H1 (cell line): Measurements from ENCODE around the gene SRSF1. TPM values are rescaled to one million over a fixed set of nuclear protein-coding genes. Genes with fewer than 3 reads are reported as not detected.

Experiments used
- SIRT6 ChIP-seq: IDR thresholded peaks from one replicate; pipeline ENCODE4 v1.7.1; 2012; ENCODE audit warnings: low read length, inconsistent platforms
- polyA plus RNA-seq, 7 experiments: library from polyadenylated mRNA; depleted of rRNA in 3 of 7; stranded (reverse) in 5 of 7; unstranded in 2 of 7; fragments of >200 nt in 5 of 7; fragments of 200-250 nt in 2 of 7; gene quantifications; 1 replicate in 5 of 7; 2 replicates in 1 of 7; 4 replicates in 1 of 7; pipeline versions ENCODE4 v1.2.1 to v1.2.3, GENCODE V29; 2011 to 2013; ENCODE audit warnings: missing spikeins in 2 of 7, mixed read lengths in 2 of 7
- total RNA-seq: library from RNA; stranded (reverse); fragmentation: NEBNext Ultra II Directional; extraction: Animal tissue kit (Norgen Biotek cat#: 25700); gene quantifications from 2 replicates; pipeline ENCODE4 v1.2.1, GENCODE V29; 2021

Gene SRSF1
- total and polyA plus RNA-seq, 2 of the 8 experiments (the other 6 are each of a cell fraction or from before 2014, with no cell fraction given) = 149 to 429 TPM

DNA sequence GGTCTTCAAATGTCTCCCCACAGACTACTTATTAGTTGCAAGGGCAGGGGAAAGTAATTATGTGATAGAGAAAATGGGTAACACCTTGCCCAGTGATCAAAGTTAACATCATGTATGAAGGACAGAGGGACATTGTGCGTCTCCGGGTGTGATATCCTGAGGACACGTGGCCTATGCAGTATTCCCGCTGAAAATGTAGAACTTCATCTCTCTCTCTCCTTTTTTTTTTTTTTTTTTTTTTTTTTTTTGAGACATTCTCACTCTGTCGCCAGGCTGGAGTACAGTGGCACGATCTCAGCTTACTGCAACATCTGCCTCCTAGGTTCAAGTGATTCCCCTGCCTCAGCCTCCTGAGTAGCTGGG, 43.9 kb downstream of the SRSF1 start (continued):
- no peak for TF ChIP-seq SIRT6
- TF ChIP-seq, all 59 proteins: peak for 0
